Measurements from ENCODE around the gene EPHA4.
"Not testable (repeated sequence)": the region's sequence is repeated elsewhere in the genome, so short reads cannot be mapped to it uniquely, and the experiment has no call there.

EPHA4 gene

DNA sequence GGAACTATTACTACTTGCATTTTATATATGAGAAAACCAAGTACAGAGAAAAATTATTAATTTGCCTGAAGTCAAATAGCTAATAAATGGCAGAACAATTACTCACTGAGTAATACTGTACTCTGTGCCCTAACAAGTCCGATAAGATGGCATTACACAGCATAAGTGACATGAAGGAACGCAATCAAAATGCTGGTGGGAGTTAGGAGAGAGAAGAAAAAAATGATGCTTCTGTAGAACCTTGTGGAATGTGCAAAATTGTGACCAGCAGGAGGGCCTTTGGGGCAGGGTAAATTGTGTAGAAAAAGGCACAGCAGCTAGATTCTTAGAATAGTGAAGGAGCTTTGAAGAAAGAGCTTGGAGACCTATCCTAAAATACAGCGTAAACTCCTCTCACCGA is 32.9 kb downstream of the EPHA4 start:
- DNase-seq (ENCODE audit: low read depth): no peak

DNA sequence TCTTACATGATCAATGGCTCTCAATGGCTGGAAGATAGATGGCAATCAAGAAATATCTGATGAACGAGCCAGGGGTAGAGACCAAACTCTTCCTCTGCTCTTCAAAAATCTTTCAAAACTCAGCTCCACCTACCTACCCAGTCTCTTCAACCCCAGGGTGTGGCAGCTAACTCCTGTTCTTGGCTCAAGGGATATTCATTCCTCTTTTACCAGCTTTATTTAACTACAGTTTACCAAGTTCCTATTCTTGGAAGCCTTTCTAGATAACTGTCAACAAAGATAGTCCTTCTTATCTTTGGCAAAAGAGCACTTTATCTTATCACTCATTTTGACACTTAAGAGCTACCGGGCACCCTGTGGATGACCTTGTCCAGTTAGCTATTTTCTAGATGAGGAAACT is 36.3 kb downstream of the EPHA4 start:
- no peak for DNase-seq (ENCODE audit: low read depth)

DNA sequence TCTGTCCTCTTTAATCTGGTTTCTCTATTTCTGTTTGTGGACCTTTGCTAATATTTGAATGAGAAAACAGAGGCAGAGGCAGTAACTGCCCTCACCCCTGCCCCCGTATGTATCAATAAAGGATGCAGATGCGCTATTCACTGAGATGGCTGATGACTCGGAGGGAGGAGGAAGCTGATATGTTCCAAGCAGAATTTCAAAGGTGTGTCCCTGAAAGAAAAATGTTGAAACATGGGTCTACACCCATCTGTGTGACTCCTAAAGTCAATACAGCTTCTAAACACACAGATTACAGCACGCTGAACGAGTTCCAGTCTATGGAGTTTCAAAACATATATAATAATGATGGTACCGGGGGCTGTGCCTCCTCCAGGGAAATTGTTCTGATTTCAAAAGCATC is 38.8 kb downstream of the EPHA4 start:
- no peak for DNase-seq (ENCODE audit: low read depth)

DNA sequence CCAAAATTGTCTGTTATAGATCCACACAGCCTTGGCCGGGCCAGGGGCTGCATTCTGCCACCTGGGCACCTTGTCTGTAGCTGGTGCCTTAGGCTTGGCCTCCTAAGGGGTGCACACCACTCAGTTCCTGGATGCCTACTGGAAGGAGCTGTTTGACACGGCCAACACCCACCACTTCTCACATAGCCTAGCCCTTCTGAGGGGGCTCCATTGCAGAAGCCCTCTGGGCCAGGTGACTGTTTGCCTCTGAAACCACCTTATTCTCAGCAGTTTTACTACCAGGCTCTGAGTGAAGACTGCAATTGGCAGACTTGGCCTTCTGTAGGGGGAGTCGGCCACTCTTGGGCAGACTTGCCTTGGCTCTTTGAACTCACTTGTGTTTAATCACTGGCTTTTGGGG is 39.5 kb downstream of the EPHA4 start:
- DNase-seq (ENCODE audit: low read depth): no peak

DNA sequence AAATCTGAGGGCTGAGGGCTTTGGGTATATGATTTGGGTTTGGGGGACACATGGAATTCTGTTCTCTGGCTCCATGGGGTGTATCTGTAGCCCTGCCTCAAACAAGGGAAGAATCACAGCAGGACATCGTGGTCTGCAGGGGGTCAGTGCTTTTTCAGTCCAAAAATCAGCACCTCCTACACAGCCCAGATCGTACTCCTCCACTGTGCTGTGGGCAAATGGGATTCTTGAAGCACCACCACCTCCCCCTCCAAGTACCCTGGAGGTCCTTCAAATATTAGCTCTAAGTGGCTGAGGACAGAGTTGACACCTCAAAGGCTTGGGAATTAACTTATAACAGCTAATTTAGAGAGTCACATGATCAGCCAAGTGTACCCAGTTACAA is 41.5 kb downstream of the EPHA4 start:
- no peak for DNase-seq (ENCODE audit: low read depth)

DNA sequence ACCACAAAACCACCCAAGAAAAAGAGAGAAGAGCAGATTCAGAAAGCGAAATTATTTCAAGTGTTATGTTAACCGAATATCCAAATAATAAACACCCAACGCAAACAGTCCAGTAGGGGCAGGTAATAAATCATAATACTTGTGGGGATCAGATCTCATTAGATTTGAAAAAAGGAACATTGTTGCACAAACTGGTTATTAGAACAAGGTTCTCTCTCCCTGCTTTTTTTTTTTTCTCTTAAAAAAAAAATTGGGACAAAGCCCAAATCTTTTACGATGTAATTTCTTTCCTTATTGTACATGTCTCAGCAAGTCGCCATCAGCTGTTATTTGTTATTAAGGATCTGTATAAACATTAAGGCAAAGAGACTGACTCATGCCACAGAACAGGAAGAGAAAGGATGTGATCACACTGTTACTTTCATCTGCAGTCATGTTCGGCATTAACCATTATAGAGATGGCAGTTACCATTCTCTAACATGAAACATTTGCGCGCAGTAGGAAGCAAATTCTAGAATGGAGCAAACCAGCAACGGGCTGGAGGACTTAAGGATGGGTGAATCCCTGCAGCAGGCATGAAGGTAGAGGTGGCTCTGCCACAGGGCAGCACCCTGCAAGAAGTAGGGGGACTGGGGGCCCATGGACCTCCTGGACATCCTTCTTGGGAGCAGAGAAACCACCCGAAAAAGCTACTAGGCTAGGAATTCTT is 42.0 kb downstream of the EPHA4 start:
- DNase-seq (ENCODE audit: low read depth): peak; percentile 60

DNA sequence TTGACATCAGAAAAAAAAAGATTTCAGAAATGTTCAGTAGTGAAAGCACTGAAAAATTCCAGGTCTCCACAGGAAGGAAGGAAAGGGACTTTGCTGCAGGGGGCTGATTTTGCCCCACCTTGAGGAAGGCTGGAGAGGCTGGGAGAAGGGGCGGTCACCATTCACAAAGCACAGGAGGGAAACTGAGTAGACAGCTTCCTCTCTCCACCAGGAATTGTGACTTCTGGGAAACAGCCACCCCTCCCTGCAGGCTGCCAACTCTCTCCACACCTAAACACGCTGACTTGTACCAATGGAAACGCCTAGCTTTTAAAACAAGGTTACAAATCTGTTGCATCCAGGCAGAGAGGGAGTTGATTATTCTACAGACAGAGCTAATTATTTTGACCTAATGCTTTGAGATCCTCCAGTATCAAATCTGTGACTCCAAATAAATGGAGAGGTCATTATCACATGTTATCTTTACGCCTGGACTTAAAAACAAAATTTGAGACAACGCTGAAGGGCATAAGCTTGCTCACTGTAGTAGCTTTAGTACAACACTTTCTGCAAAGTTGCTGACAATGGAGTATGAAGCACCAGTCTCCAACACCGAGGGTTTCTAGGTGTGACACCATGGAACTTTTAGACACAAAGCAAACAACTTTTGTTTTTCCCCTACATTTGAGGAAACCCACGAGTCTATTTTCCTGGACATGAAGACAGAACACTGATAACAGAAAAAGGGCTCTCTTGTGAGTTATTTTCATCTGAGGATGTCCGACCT is 42.7 kb downstream of the EPHA4 start:
- no peak for DNase-seq (ENCODE audit: low read depth)

DNA sequence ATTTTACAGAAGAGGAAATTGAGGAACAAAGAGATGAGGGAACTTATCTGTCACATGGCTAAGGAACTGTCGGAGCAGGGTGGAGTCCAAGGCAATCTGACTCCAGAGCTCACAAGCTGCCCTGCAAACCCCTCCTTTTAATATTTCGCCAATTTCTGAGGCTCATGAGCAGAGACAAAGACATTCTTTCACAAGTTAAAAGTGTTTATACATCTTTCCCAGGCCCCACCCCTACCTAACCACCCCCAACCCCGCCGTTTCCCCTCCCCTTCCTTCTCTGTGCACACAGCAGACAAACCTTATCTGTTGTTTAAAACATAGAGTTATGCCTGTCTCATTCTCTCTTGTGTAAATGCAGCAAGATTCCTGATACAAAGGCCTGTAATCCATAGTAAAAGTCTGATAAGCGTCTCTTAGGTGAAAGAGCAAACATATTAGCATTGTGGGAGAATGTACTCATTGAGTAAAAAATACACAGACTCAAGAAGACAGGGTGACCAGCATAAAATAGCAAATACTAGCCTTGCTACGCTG is 44.3 kb downstream of the EPHA4 start:
- no peak for DNase-seq (ENCODE audit: low read depth)

DNA sequence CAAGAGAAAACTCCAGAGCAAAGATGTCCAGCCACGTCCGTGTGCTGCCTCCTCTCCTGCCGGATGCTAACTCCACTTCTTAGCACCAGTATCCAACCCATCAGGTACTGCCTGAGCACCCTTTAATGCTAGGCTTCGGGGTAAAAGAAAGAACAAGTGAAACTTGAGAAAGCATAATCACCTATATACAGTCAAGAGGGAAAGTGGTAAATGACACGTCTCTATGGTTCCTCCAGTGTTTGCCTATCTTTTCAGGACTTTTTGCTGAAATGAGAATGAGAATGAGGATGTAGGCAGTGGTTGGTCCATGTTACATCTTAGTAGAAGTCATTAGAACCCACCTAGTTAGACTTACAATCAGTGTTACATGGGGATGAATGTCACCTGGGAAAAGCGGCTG is 47.9 kb downstream of the EPHA4 start:
- DNase-seq (ENCODE audit: low read depth): no peak

DNA sequence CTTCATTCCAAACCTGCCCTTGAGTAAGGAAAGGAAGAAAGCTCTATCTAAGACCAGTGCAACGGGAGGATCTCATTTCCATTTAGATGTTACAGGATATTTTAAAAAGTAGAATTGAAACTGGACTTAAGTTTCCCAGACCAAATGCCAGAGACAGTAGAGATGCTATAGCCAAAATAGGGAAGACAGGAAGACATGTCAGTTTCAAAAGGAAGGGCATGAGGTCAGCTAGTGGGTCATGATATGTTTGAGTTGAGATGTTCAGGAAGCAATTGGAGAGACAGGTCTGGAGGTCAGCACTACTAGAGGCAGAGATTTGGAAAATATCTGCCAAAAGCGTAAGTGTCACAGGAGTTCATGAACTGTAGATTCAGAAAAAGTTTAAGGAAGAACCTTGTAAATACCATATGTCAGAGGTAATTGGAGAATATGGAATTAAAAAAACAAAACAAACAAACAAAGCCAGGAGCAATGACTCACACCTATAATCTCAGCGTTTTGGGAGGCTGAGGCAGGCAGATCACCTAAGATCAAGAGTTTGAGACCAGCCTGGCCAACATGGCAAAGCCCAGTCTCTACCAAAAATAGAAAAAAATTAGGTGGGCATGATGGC is 50.8 kb downstream of the EPHA4 start:
- no peak for DNase-seq (ENCODE audit: low read depth)

DNA sequence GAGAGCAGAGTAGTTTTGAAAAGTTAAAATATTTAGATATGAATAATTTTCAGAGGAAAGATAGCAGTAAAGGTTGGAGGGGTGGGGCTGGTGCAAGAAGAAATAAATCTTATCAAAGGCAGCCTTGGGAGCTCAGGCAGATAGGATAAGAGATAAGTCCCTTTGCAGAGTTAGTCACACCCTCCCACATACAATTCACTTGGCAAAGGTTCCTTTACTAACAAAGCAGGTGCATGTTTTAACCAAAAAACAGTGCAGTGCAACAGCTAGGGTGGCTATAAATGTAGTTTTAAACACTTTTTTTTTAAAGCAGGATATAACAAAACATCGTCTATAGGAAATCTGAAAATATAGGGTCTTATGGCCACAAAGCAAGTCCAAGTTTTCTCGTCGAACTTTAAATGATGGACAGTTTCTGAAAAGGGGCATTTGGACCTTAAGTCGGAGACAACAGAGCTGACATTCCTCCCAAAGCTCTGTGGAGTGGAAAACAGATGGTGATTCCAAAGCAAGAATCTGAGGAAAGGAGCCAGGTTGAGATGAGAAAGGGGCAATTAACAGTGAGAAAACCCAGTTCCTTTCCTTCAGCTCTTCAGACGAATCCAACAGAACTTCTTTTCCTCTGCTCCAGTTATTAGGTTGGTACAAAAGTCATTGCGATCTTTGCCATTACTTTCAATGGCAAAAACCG is 53.0 kb downstream of the EPHA4 start:
- DNase-seq (ENCODE audit: low read depth): no peak

DNA sequence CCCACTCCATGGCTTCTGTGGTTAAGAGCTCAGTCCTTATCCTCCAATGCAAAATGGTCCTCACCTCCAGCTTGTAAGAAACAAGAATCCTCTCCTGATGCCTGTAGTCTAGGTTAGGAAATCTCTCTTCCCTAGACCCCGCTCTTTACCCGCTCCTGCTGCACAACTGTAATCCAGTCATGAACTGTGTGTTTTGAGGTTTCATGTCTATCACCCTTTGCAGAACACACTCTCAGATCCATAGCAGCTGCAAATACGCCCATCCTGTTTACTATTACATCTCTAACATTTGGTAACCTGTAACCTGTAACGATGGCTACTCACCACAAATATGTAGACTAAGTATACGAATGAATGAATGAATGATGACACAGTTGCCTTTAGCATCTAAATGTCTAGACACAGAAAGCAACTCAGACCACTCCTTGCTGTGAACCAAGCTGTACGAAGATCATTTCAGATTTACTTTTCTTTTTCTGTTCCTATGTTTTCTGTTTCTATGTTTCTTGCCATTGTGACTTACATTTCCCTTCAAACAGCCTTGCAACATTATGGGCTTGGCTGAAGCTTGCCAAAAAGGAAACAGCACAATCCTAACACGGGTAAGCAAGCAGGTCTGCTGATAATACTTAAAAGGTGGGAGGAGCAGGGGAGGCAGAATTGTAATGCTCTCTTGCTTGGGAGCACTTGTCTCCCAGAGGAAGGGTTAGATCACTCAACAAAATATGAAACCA is 53.7 kb downstream of the EPHA4 start:
- DNase-seq (ENCODE audit: low read depth): no peak

DNA sequence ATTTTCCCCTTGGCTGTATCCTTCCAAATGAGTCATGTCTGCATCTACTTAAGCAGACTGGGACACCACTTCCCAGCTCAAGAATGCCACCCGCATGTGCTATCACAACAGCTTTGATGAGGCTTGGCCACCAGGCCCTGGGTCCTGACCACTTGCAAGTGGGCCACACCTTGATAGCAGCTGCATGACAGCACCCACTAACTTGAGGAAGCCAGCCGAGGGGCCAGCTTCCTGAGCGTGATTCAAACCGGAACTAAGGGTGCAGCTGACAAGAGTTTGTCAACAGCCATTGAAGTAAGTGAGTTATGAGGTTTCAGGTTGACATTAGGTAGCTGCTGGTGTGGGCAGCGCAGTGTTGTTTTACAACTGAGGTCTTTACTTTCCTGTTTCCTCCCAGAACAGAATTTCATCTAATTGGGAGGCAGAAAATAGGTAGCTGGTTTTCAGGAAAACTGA is 54.4 kb downstream of the EPHA4 start:
- peak; percentile 46 for DNase-seq (ENCODE audit: low read depth)

DNA sequence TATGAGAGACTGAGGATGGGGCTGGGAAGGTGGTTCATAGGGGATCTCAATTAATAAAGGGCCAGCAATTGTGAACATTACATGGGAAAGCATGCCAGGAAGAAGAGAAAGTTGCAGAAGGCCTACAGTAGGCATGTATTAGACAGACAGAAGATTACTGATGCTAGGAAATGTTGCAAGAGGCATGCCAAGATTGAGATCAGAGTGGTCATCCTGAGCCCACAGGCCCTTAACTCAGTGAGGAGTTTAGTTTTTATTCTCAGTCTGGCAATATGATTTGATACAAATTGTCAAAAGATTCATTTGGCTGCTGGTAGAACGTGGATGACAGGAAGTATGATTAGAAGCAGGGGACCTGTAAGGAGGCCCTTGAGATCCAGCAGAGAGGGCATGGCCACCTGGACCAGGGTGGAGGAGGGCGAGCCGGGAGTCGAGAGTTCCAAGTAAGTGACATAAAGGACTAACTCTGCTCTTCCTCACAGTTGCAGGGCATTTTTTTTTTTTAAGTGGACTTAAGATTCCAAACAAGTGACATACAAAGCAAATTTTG is 54.9 kb downstream of the EPHA4 start:
- DNase-seq (ENCODE audit: low read depth): no peak

DNA sequence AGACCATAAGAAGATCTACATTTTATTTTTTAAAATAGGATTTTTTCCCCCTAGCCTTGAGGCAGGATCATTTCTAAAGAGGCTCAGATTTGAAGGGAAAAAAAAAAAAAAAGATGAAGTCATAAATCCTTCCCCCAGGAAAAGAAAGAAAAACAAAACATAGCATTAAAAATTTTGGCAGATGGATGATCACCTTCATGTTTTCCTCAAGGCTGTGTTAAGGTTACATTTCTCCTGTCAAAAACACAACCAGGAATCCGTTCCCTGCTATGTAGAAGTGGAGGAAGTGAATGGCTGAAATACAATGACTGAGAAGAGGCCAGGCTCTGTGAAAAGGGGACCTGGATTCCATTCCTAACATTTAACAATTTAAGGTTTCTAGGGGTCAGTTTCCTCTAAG is 56.2 kb downstream of the EPHA4 start:
- DNase-seq (ENCODE audit: low read depth): no peak

DNA sequence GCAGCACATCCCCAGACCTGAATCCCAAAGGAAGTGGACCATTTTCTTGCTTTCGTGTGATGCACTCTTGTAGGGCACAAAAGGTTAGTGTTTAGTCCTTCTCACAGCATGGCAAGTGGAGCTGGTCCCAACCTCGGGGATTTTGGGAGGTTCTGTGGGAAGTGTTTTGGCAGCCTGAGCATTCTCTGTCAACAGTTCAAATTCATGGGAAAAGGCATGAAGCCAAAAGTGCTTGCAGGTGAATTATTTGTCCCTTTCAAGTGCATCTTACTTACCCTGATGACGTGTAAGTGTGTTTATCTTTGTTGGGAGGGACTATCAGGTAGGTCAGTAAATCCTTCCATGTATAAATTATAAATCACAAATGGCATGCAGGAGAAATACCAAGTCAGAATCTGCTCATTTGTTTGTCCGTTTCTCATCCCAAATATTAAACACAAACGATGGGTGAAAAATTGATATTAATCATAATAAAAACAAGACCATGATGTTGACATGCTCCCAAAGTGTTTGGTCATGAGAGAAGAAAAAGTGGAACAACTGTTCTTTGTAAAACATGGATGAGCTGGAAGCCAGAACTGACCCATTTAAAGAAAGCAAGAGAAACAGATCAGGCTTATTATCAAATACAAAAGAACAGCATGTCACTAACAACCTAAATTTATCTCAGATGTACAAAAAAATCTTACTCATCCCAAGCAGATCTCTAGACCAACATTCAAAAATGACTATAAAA is 57.6 kb downstream of the EPHA4 start:
- DNase-seq (ENCODE audit: low read depth): no peak

DNA sequence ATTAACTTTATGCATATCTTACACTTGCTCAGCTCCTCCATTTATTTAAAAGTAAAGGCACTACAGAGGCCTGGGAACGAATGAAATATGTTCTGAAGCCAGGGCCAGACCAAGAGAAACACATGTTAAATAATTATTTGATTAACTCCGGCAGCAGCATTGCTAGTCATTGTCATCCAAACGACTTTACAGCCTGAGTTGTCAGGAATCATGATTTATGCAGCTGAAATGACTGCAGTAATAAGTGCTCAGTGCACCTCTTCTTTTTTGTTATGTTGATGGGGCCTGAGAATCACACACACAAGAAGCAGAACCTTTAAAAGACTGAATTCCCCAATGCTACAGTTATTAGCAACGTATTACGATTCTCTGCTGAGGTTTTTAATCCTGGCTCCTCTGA is 58.9 kb downstream of the EPHA4 start:
- no peak for DNase-seq (ENCODE audit: low read depth)

DNA sequence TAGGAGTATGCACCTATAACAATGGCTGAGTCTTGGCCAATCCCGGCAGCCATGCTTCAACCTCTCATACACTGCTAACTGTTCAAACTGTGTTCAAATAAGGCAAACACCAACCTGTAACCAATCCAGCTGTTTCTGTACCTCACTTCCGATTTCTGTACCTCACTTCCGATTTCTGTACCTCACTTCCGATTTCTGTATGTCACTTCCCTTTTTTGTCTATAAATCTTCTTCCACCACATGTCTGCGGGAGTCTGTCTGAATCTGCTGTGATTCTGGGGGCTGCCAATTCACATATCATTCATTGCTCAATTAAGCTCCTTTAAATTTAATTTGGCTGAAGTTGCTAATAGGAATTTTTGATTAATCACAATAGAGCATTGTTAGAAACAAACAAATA is 60.8 kb downstream of the EPHA4 start:
- DNase-seq (ENCODE audit: low read depth): not testable (repeated sequence)

DNA sequence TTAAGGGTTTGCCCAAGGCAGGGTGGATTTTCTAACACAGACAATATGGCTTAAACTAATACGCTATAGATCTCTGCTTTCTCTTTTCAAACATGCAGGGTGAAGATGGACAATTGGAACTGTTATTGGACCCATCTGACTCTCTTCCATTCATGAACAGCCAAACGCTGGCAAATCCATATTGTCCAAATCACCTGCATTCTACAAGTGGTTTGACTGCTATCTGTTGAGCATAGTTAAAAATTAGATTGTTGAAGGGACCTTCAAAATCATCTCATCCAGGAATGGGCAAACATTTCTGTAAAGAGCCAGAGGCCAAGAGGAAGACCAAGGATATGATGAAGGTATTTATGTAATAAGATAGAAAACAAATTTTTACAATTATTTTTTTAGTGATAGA is 65.6 kb downstream of the EPHA4 start:
- DNase-seq (ENCODE audit: low read depth): no peak

DNA sequence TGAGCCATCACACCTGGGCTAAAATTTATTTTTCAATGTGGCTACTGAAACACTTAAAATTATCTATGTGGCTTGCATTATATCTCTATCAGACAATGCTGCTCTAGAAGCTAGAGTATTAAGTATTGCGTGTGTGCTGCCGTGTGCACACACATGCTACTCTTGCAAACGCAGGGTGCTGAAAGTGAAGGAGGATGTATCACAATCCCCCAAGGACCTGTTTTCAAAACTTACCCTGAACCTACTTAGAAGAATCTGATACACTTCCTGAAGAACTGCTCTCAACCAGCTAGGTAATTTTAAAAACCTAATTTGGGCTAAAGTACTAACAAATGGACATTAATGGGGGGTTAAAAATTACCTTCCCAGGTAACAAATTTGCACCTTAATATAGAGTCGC is 66.5 kb downstream of the EPHA4 start:
- no peak for DNase-seq (ENCODE audit: low read depth)

DNA sequence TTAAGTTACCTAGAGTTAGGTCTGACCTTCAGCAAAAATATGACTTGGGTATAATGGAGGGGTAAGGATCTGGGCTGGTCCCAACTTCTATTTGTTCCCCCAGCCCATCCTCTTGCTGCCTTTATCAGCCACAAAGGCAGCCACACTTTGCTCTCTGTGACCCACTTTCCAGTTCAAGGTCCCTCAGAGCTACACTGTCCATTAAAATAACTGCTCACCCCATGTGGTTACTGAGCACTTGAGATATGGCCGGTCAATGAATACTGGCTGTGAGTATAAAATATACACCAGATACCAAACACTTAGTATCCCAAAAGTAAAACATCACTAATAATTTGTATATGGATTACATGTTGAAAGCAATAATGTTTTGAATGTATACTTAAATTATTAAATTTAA is 67.2 kb downstream of the EPHA4 start:
- DNase-seq (ENCODE audit: low read depth): no peak

Measured in GM04504 (cell line).